Measurements from ENCODE around the gene TRPC6. TPM values are rescaled to one million over a fixed set of nuclear protein-coding genes. Genes with fewer than 3 reads are reported as not detected.

TRPC6 gene
- total RNA-seq, 1 donor from 2014 or later, result not detected

- Histone ChIP-seq H3K36me3 (ENCODE audit: control insufficient read depth, insufficient read depth, low read length) (no peaks in the 10 kb centered on the region), H3K27me3 (ENCODE audit: control insufficient read depth, insufficient read depth, low read length) (no peaks in the 10 kb centered on the region), H3K4me3 (ENCODE audit: low read depth, low read length) (no peak overlapping the region)
- no peak for DNase-seq (ENCODE audit: low read depth)
- no peak for TF ChIP-seq CTCF (IDR thresholded peaks at IDR 0.05; ENCODE audit: insufficient read depth, low read length, poor library complexity, severe bottlenecking)
These were observed 134.8 kb downstream of the TRPC6 start for GRCh38 chr11:101448881-101449442.

GRCh38 chr11:101446726-101447125 is 137.1 kb downstream of the TRPC6 start:
- no peak for TF ChIP-seq CTCF (IDR thresholded peaks at IDR 0.05; ENCODE audit: insufficient read depth, low read length, poor library complexity, severe bottlenecking)
- no peaks in the 10 kb centered on the region for H3K36me3 ChIP-seq (ENCODE audit: control insufficient read depth, insufficient read depth, low read length)
- DNase-seq (ENCODE audit: low read depth), result no peak
- H3K4me3 ChIP-seq (ENCODE audit: low read depth, low read length), result no peak overlapping the region
- H3K27me3 ChIP-seq (ENCODE audit: control insufficient read depth, insufficient read depth, low read length), result no peaks in the 10 kb centered on the region

GRCh38 chr11:101446238-101446637 is 137.6 kb downstream of the TRPC6 start:
- no peak for TF ChIP-seq CTCF (IDR thresholded peaks at IDR 0.05; ENCODE audit: insufficient read depth, low read length, poor library complexity, severe bottlenecking)
- Histone ChIP-seq H3K4me3 (ENCODE audit: low read depth, low read length) (no peak overlapping the region), H3K36me3 (ENCODE audit: control insufficient read depth, insufficient read depth, low read length) (no peaks in the 10 kb centered on the region), H3K27me3 (ENCODE audit: control insufficient read depth, insufficient read depth, low read length) (no peaks in the 10 kb centered on the region)
- DNase-seq (ENCODE audit: low read depth), result no peak

- Histone ChIP-seq H3K4me3 (ENCODE audit: low read depth, low read length) (no peak overlapping the region), H3K36me3 (ENCODE audit: control insufficient read depth, insufficient read depth, low read length) (no peaks in the 10 kb centered on the region), H3K27me3 (ENCODE audit: control insufficient read depth, insufficient read depth, low read length) (no peaks in the 10 kb centered on the region)
- TF ChIP-seq CTCF (IDR thresholded peaks at IDR 0.05; ENCODE audit: insufficient read depth, low read length, poor library complexity, severe bottlenecking), result no peak
- DNase-seq (ENCODE audit: low read depth), result no peak
These were observed 138.0 kb downstream of the TRPC6 start for GRCh38 chr11:101445761-101446160.

- H3K4me3 ChIP-seq (ENCODE audit: low read depth, low read length), result no peak overlapping the region
- no peak for DNase-seq (ENCODE audit: low read depth)
- TF ChIP-seq CTCF (IDR thresholded peaks at IDR 0.05; ENCODE audit: insufficient read depth, low read length, poor library complexity, severe bottlenecking), result no peak
- no peaks in the 10 kb centered on the region for H3K36me3 ChIP-seq (ENCODE audit: control insufficient read depth, insufficient read depth, low read length)
- H3K27me3 ChIP-seq (ENCODE audit: control insufficient read depth, insufficient read depth, low read length), result no peaks in the 10 kb centered on the region
These were observed 139.0 kb downstream of the TRPC6 start for GRCh38 chr11:101444851-101445250.

GRCh38 chr11:101444164-101444563 is 139.6 kb downstream of the TRPC6 start:
- no peak for TF ChIP-seq CTCF (IDR thresholded peaks at IDR 0.05; ENCODE audit: insufficient read depth, low read length, poor library complexity, severe bottlenecking)
- Histone ChIP-seq H3K4me3 (ENCODE audit: low read depth, low read length) (no peak overlapping the region), H3K27me3 (ENCODE audit: control insufficient read depth, insufficient read depth, low read length) (no peaks in the 10 kb centered on the region), H3K36me3 (ENCODE audit: control insufficient read depth, insufficient read depth, low read length) (no peaks in the 10 kb centered on the region)
- DNase-seq (ENCODE audit: low read depth), result no peak
